Activated T-cell treated with anti-CD3 and anti-CD28 coated beads, Interleukin-2, amount 50 U/mL, for 24 hours (primary cell): Measurements from ENCODE around the gene IL11RA.
A peak's percentile ranks its signal among the peaks of the same experiment; 100 is the strongest.
"Not testable (repeated sequence)": the region's sequence is repeated elsewhere in the genome, so short reads cannot be mapped to it uniquely, and the experiment has no call there.

Experiments used
- DNase-seq: peaks from one replicate; pipeline ENCODE4 v3.0.0-alpha.2; 2020
- H3K27ac Mint-ChIP-seq: 2 replicates; pipeline ENCODE4 v1.8.0; 2020; ENCODE audit warnings: mild to moderate bottlenecking, mixed read lengths
- H3K27me3 Mint-ChIP-seq: 2 replicates; pipeline ENCODE4 v1.8.0; 2020; ENCODE audit warnings: mixed read lengths
- H3K36me3 Mint-ChIP-seq: 2 replicates; pipeline ENCODE4 v1.8.0; 2020; ENCODE audit warnings: low read depth, mixed read lengths
- H3K4me1 Mint-ChIP-seq: 2 replicates; pipeline ENCODE4 v1.8.0; 2020; ENCODE audit warnings: low read depth, mixed read lengths
- H3K4me3 Mint-ChIP-seq: 2 replicates; pipeline ENCODE4 v1.8.0; 2020; ENCODE audit warnings: mild to moderate bottlenecking, moderate library complexity, mixed read lengths
- H3K9me3 Mint-ChIP-seq: 2 replicates; pipeline ENCODE4 v1.8.0; 2020; ENCODE audit warnings: mixed read lengths

The IL11RA gene

DNA sequence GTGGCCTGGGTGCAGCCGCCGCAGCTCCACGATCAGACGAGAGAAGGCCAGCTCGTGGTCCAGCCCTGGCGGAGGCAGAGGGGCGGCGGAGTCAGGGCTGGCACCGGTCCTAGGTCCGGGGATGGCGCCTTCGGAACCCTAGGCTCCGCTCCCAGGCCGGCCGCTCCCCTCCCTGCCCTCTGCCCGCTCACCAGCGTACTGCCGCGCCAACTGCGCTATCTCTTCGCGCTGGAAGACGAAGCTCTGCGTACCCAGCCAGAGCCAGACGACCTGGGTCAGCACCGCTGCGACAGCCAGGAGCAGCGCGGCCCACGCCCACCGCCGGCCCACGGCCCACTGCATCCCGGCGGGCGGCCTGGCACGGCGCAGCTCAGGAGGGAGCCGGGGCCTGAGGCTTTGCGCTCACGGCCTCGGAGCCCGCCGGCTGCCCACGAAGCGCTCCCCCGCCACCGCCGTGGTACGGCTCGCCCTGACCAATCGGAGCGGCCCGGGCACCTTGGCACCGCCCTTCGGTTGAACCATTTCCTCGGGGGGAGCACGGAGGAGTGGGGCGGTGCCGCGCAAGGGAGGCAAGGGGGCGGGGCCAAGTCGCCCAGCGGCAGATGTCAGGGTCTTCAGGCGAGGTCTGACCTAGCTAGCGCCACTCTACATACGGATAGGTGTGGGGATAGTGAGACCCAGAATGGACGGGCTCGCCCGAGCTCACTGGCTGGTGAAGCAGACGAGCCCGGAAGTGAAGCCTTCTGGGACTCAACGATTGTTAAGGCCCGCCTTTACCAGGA is 14.4 kb upstream of the IL11RA start, which contains the start of gene SIGMAR1:
Gene SIGMAR1 (minus strand): TSS at position 432 of the 782 bp plus-strand sequence. CDS start 90 bp downstream, at position 342.
- Mint-ChIP-seq H3K4me1 (peaks cover 46% of the 10 kb centered on the region), H3K27ac (peak within 1 kb of the TSS; percentile 93), H3K36me3 (peaks cover 37% of the 10 kb centered on the region), H3K9me3 (no peaks in the 10 kb centered on the region), H3K4me3 (peak within 1 kb of the TSS; percentile 97), H3K27me3 (no peaks in the 10 kb centered on the region)
- peak; percentile 97 for DNase-seq

DNA sequence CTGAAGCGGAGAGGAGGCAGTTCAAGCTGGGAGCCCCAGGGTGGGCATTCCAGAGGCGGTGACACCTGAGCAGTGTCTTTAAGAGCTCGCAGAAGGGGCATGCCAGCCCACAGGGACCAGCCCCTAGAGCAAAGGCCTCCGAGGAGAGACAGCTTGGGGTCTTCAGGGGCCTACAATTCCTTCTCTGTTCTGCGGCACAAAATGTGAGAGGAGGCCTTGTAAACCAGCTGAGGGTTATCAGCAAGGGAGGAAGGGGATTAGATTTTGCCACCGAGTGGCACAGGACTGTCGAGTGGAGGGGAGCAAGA is 13.9 kb upstream of the IL11RA start:
- peaks cover 46% of the 10 kb centered on the region for H3K4me1 Mint-ChIP-seq
- peaks cover 37% of the 10 kb centered on the region for H3K36me3 Mint-ChIP-seq
- H3K27me3 Mint-ChIP-seq = no peaks in the 10 kb centered on the region
- no peaks in the 10 kb centered on the region for H3K9me3 Mint-ChIP-seq
- peak overlapping the region; percentile 97 for H3K4me3 Mint-ChIP-seq
- no peak for DNase-seq
- H3K27ac Mint-ChIP-seq = peak overlapping the region; percentile 93

DNA sequence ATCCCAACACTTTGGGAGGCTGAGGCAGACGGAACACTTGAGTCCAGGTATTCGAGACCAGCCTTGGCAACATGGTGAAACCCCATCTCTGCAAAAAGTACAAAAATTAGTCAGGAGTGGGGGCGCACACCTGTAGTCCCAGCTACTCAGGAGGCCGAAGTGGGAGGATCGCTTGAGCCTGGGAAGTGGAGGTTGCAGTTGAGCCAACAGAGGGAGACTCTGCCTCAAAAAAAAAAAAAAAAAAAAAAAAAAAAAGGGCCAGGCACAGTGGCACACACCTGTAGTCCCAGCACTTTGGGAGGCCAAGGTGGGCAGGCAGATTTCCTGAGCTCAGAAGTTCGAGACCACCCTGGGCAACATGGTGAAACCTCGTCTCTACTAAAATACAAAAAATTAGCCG is 12.7 kb upstream of the IL11RA start:
- not testable (repeated sequence) for H3K27ac Mint-ChIP-seq, DNase-seq, H3K27me3 Mint-ChIP-seq, H3K9me3 Mint-ChIP-seq, H3K4me3 Mint-ChIP-seq
- Mint-ChIP-seq H3K36me3 (peaks cover 32% of the 10 kb centered on the region), H3K4me1 (peaks cover 40% of the 10 kb centered on the region)

DNA sequence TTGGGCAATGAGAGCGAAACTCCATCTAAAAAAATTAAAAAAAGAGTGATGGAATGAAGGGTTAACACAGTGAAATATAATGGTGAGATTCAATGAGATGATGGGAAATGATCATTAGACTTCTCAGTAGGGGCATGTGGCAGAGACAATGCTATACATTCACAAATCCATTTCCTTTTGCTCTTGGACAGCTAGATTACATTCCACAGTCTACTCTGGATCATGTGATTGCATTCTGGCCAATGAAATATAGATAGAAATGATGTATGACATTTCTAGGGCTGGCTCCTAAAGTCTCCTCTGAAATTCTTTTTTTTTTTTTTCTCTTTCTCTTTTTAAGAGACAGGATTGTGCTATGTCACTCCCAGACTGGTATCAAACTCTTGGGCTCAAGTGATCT is 9.3 kb upstream of the IL11RA start:
- Mint-ChIP-seq H3K27ac (no peak overlapping the region), H3K9me3 (no peaks in the 10 kb centered on the region), H3K4me1 (peaks cover 29% of the 10 kb centered on the region)

DNA sequence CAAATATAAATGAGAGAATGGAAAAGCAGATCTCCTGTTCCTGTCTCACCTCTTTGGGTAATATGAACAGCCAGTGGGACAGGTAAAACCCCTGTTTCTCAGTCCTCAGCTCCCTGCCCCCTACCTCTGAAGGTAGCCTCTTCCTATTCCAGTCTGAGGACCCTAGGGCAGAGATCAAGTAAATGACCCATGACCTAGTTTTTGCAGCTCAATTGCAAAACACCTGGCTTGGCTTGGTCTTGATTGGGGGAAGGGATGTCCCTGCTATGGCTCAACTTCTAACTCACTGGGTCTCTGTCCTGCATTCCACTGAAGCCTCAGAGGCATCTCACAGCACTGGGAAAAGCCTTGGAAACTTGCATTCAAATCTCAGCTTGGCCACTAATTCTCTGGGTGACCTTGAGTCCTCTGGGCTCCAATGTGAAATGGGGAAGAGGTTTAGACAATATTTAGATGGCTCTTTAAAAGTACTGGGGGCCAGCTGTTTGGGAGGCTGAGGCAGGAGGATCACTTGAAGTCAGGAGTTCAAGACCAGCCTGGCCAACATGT is 7.1 kb upstream of the IL11RA start:
- H3K9me3 Mint-ChIP-seq = no peaks in the 10 kb centered on the region
- no peak overlapping the region for H3K4me3 Mint-ChIP-seq
- no peaks in the 10 kb centered on the region for H3K27me3 Mint-ChIP-seq
- no peak overlapping the region for H3K27ac Mint-ChIP-seq
- H3K4me1 Mint-ChIP-seq = peaks cover 30% of the 10 kb centered on the region
- H3K36me3 Mint-ChIP-seq = peaks cover 35% of the 10 kb centered on the region
- DNase-seq = no peak

More for the DNA sequence above, 9.3 kb upstream of the IL11RA start:
- Mint-ChIP-seq H3K36me3 (peaks cover 18% of the 10 kb centered on the region), H3K4me3 (no peak overlapping the region), H3K27me3 (no peaks in the 10 kb centered on the region)
- DNase-seq = no peak

DNA sequence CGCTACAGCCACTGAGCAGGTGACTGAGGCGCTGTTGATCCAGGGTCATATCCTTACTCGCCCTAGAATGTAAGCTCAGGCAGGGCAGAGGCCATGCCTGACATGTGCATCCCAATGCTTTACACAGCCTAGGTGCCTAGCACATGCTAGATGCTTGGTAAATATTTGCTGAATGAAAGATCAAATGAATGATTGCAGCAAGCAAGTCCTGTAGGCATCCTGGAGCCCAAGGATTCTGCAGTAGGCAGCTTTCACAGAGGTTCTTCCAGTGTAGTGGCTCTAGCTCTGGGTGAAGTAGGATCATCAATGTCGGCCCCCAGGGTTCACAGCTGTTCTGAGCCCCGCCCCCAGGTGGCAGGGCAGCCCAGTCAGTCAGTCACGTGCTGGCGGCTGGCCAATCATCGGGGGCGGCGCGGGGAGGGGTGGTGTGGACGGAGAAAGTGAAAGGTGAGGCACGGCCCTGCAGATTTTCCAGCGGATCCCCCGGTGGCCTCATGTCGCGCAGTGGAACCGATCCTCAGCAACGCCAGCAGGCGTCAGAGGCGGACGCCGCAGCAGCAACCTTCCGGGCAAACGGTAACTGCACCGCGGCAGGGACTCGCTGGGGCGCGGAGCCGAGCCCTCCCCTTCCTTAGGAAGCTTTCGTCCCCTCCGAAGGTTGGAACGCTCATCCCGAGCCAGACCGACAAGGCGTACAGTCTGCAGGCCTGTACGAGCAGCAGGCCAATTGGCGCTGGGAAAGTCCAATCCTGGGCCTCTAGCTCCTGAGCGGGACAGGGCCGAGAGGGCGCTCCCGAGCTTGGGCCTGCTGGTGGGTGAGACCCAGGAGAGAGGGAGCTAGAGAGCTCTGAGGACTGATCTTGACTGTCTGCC is 5.5 kb upstream of the IL11RA start, which contains the start of gene GALT:
Gene GALT (plus strand): TSS at position 465 of the 873 bp plus-strand sequence. CDS start 30 bp downstream, at position 495.
- Mint-ChIP-seq H3K4me3 (peak within 1 kb of the TSS; percentile 92), H3K4me1 (peaks cover 29% of the 10 kb centered on the region), H3K27me3 (no peaks in the 10 kb centered on the region), H3K27ac (peak within 1 kb of the TSS; percentile 94), H3K9me3 (no peaks in the 10 kb centered on the region), H3K36me3 (peaks cover 51% of the 10 kb centered on the region)
- DNase-seq = peak; percentile 99

DNA sequence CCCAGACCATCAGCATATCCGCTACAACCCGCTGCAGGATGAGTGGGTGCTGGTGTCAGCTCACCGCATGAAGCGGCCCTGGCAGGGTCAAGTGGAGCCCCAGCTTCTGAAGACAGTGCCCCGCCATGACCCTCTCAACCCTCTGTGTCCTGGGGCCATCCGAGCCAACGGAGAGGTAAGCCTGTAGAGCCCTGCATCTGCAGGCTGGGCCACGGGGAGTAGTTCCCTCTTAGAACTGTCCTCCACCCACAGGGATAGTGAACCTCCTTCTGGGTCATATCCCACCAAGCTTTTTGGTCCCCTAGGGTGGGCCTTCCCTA is 4.9 kb upstream of the IL11RA start:
- Mint-ChIP-seq H3K9me3 (no peaks in the 10 kb centered on the region), H3K36me3 (peaks cover 54% of the 10 kb centered on the region), H3K4me1 (peaks cover 32% of the 10 kb centered on the region)

DNA sequence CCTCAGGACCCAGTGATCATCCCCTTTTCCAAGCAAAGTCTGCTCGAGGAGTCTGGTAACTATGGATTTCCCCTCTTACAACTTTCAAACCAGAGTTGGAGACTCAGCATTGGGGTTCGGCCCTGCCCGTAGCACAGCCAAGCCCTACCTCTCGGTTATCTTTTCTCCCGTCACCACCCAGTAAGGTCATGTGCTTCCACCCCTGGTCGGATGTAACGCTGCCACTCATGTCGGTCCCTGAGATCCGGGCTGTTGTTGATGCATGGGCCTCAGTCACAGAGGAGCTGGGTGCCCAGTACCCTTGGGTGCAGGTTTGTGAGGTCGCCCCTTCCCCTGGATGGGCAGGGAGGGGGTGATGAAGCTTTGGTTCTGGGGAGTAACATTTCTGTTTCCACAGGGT is 4.3 kb upstream of the IL11RA start:
- Mint-ChIP-seq H3K4me3 (peak overlapping the region; percentile 92), H3K9me3 (no peaks in the 10 kb centered on the region), H3K27ac (peak overlapping the region; percentile 94), H3K4me1 (peaks cover 38% of the 10 kb centered on the region), H3K27me3 (no peaks in the 10 kb centered on the region), H3K36me3 (peaks cover 54% of the 10 kb centered on the region)
- no peak for DNase-seq

More for the DNA sequence above, 4.9 kb upstream of the IL11RA start:
- peak overlapping the region; percentile 94 for H3K27ac Mint-ChIP-seq
- H3K4me3 Mint-ChIP-seq = peak overlapping the region; percentile 92
- no peaks in the 10 kb centered on the region for H3K27me3 Mint-ChIP-seq
- DNase-seq = no peak

DNA sequence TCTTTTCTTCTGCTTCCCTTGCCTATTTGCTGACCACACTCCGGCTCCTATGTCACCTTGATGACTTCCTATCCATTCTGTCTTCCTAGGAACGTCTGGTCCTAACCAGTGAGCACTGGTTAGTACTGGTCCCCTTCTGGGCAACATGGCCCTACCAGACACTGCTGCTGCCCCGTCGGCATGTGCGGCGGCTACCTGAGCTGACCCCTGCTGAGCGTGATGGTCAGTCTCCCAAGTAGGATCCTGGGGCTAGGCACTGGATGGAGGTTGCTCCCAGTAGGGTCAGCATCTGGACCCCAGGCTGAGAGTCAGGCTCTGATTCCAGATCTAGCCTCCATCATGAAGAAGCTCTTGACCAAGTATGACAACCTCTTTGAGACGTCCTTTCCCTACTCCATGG is 3.3 kb upstream of the IL11RA start:
- Mint-ChIP-seq H3K4me1 (peaks cover 44% of the 10 kb centered on the region), H3K4me3 (peak overlapping the region; percentile 92), H3K9me3 (no peaks in the 10 kb centered on the region), H3K27ac (peak overlapping the region; percentile 28), H3K36me3 (peaks cover 54% of the 10 kb centered on the region), H3K27me3 (no peaks in the 10 kb centered on the region)
- no peak for DNase-seq

DNA sequence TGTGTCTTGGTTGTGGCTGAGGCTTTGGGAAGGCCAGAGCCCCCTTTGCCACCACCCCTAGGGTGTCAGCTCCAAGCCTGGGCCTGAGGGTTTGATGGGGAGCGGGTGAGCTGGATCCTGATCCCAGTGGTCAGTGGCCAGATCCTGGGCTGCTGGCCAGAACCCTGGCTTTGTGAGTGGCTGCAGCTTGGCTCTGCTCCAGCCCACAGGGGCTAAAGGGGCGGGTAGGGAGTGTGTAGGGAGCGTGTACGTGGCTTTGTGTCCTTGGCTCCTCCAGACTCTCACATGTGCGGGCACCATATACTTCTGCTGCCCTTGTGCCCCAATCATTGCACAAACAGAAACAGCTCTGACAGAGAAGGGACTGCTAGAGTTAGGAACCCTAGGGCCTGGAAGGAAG is 1.2 kb upstream of the IL11RA start:
- H3K4me1 Mint-ChIP-seq = peaks cover 43% of the 10 kb centered on the region
- peak overlapping the region; percentile 15 for H3K27ac Mint-ChIP-seq
- no peak for DNase-seq
- H3K4me3 Mint-ChIP-seq = no peak overlapping the region
- H3K36me3 Mint-ChIP-seq = peaks cover 54% of the 10 kb centered on the region
- H3K9me3 Mint-ChIP-seq = no peaks in the 10 kb centered on the region
- H3K27me3 Mint-ChIP-seq = no peaks in the 10 kb centered on the region

DNA sequence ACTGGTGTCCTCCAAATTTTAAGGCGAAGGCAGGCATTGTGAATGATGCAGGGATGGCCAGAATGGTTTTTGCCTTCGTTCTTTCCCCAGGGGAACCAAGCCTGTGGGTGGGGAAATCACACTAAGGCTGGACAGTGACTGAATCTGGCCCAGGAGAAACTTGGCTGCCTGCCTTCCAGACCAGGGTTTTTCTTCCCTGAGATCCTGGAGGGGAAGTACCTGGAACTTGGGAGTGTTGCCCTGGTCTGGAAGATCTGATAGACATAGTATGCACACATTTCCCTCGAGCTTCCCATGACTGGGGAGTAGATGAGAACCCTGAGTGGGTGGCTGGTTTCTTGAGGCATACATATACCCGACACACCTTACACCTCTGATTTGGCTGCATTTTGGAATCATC is 664 bp upstream of the IL11RA start:
- Mint-ChIP-seq H3K27me3 (no peaks in the 10 kb centered on the region), H3K36me3 (peaks cover 54% of the 10 kb centered on the region), H3K27ac (peak overlapping the region; percentile 15), H3K4me3 (no peak overlapping the region), H3K9me3 (no peaks in the 10 kb centered on the region), H3K4me1 (peaks cover 38% of the 10 kb centered on the region)
- no peak for DNase-seq

DNA sequence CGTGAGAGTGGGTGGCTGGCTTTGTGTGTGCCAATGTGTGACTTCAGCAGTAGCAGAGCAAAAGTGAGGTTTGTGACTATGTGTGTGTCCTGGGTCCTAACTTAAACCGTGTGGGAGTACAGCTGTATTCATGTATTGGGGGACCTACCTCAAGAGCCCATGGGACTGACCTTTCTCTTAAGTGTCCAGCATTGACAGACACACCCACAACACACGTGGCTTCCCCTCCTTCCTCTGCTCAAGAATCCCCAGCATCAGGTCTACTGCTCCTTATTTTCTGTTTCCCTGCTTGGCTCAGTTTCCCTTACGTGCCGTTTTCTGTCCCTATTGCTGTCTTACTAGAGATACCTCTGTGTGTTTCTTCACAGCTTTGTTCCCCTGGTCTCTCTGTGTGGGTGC is 616 bp downstream of the IL11RA start:
- Mint-ChIP-seq H3K36me3 (peaks cover 42% of the 10 kb centered on the region), H3K4me1 (peaks cover 32% of the 10 kb centered on the region), H3K9me3 (no peaks in the 10 kb centered on the region), H3K4me3 (no peak overlapping the region), H3K27ac (peak overlapping the region; percentile 58), H3K27me3 (no peaks in the 10 kb centered on the region)
- no peak for DNase-seq

DNA sequence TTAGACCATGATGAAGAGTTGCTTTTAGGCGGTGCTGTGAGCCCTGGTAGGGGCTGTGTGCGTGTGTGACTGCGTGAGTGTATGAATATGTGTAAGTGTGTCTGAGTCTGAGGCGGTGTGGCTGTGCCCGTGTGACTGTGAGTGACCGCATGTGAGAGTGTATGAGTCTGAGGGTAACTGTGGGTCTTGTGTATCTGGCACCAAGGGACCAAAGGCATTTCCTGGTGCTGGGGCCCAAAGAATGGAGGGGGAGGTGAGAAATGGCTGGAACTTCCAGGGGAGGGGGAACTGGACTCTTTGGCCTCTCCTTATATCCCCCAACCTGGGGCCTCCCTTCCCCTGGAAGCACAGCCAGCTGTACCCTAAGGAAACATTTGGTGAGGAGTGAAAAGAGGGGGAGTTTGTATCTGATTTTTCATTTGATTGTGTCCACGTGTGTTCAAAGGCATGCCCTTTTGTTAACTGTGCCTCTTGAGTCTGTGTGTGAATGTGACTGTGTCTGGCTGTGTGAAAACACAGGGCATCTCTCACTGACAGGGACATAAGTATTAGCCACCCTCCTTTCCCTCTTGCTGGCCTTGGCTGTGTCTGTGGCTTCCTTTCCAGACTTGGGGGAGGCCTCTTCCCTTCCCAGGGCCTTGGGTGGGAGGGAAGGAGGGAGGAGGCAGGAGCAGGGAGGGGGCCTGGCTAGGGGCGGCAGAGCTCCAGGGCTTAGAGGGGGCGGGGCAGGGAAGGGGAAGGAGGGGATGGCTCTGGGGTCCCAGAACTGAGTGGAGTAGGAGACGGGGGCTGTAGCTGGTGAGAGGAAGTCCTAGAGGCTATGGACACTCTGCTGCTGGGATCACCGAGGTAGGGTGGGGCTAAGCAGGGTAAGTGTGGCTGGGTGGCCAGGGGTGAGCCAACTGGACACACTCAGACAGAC is 1.4 kb downstream of the IL11RA start:
- H3K27me3 Mint-ChIP-seq = no peaks in the 10 kb centered on the region
- no peak for DNase-seq
- peaks cover 24% of the 10 kb centered on the region for H3K4me1 Mint-ChIP-seq
- peak overlapping the region; percentile 13 for H3K27ac Mint-ChIP-seq
- no peak overlapping the region for H3K4me3 Mint-ChIP-seq
- no peaks in the 10 kb centered on the region for H3K9me3 Mint-ChIP-seq
- H3K36me3 Mint-ChIP-seq = peaks cover 34% of the 10 kb centered on the region
